SK-N-MC (cell line): ENCODE data around the gene KIF25.
A peak's percentile ranks its signal among the peaks of the same experiment; 100 is the strongest.

Experiments
- EZH2 ChIP-seq: fragments of 200-600 bp; sonication (generic); IDR thresholded peaks from one replicate; pipeline ENCODE4 v1.6.1; 2017; ENCODE audit warnings: antibody characterized with exemption
- FOXP2 ChIP-seq: optimal IDR thresholded peaks from 2 replicates; pipeline ENCODE3; 2011; ENCODE audit warnings: mild to moderate bottlenecking, moderate library complexity; ENCODE audit not compliant: insufficient read depth; ENCODE audit errors: extremely low read length, control extremely low read depth
- POLR2AphosphoS5 ChIP-seq: IDR thresholded peaks from 2 replicates; pipeline ENCODE4 v1.6.1; 2012; ENCODE audit warnings: mild to moderate bottlenecking, low read depth, low read length, borderline replicate concordance

DNA sequence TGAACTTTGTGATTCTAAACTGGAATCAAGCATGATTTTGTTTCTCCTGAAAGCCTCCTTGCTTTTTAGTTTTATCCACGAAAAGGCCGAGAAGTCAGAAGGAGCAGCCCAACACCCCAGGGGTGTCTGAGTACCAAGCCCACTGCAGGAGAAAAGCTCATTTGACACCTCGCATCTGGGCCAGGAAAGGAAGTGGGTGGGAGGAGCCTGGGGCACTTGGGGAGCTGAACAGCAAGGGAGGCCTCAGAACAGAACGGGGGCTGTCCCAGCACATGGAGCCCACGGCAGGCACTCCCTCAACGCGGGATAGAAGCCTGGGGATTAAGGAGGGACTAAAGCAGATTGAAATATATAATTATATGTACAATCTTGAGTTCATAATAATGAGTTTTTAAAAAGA, 6.6 kb downstream of the KIF25 start:
- no peak for TF ChIP-seq FOXP2
- TF ChIP-seq EZH2: no peak
- peak; percentile 51 for TF ChIP-seq POLR2AphosphoS5
